GM19023 (cell line): ENCODE measurements around the gene CCDC27.
"Not testable (repeated sequence)": the region's sequence is repeated elsewhere in the genome, so short reads cannot be mapped to it uniquely, and the experiment has no call there.

ENCODE experiments used
- ATAC-seq: cut with Tn5 transposase; IDR thresholded peaks from one replicate; pipeline ENCODE4 v1.9.1; 2021; ENCODE audit warnings: mild to moderate bottlenecking, moderate library complexity; ENCODE audit not compliant: unreplicated experiment

The CCDC27 gene

DNA sequence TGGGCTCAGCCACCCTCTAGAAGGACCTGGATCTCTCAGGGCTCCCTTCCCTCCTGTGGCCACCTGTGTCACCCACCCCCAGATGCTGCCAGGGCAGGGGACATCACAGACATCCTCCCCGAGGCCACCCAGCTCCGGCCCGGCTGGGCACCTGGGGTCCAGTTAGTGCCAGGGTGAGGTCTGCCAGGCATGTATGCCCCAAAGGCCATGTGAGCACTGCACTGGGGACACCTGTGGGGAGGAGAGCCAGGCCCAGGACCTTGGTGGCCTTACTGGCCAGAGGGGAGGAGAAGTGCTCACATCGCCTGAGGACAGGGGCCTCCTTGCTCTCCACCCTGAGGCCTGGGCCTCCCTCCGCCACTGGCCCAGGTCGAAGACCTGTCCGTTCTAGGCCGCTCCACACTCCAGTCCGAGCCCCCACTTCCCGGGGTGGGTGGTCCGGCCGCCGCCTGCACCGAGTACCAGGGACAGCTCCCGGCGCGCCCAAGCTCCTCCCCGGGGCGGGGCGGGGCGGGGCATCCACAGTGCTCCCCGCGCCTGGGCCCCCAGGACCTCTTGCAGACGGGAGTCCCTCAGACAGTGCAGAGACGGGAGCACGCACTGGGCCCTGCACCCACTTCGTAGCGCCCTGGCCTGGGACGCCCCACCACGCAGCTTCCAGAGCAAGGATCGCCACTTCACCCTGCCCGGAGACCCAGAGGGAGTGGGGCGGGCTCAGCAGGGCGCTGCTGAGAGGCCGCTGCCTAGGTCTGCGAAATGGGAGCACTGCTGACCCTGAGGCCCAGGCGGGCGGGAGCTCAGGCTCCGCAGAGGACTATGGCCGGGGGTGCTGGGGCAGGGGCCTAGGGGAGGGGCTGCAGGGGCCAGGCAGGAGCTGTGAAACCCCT, 34.3 kb upstream of the CCDC27 start:
- no peak for ATAC-seq

DNA sequence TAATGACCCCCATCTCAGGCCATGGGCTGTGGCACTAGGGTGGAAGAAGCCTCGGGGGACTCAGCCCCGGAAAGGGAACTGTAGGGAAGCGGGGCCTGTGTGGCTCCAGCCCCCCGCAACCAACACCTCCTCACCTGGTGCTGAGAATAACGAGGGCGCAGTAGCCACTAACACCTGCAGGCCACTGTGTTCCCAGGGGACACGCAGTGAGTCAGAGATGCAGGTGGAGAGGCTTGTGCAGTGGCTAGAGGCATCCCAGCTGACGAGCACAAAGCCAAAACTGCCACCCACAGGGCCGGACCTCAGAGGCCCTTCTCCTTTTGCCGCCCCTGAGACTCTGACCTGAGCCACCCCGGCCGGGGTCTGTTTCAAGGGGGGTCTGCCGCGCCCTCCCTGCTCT, 33.5 kb upstream of the CCDC27 start:
- no peak for ATAC-seq

- ATAC-seq = no peak
Observed at GRCh38 chr1:3721955-3722465, 30.2 kb upstream of the CCDC27 start.

DNA sequence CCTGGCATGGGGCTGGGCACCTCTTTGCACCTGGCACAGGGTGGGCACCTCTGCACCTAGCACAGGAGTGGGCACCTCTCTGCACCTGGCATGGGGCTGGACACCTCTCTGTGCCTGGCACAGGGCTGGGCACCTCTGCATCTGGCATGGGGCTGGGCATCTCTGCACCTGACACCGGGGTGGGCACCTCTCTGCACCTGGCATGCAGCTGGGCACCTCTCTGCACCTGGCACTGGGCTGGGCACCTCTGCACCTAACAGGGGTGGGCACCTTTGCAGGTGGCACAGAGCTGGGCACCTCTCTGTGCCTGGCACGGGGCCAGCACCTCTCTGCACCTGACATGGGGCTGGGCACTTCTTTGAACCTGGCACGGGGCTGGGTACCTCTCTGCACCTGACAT, 29.4 kb upstream of the CCDC27 start:
- no peak for ATAC-seq

GRCh38 chr1:3724416-3725030, 27.7 kb upstream of the CCDC27 start:
- ATAC-seq = not testable (repeated sequence)

- no peak for ATAC-seq
Observed at GRCh38 chr1:3725366-3725765, 26.9 kb upstream of the CCDC27 start.

GRCh38 chr1:3727042-3727824, 25.0 kb upstream of the CCDC27 start:
- ATAC-seq = no peak

- ATAC-seq = no peak
Observed at GRCh38 chr1:3727825-3728776, 24.1 kb upstream of the CCDC27 start.

- no peak for ATAC-seq
Observed at GRCh38 chr1:3729594-3730542, 22.4 kb upstream of the CCDC27 start.

DNA sequence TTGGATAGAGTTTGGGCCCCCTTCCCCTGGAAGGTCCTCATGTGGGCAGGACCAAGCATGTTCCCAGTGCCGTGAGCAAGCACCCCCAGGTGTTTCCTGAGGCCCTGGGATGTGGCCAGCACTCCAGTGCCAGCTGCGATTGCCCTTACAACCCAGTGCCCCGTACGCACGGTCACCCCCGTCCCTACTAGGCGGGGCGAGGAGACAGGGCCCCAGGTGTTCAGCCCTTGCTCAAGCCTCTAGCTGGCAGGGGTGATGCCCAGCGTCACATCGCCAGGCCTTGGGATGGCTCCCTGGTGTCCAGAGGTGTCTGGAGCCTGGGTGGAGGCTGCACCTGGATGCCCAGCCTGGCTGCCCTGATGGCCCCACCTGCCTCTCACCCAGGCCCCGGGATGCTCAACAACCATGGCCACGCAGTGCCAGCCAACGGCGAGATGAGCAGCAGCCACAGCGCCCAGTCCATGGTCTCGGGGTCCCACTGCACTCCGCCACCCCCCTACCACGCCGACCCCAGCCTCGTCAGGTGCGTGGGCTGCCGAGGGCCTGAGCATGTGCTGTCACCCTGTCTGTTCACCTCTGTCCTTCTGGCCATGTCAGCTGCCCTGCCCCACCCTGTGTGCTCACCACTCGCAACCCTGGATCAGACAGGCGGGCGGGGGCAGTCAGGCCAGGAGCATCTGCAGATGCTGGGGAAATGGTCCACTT, 21.6 kb upstream of the CCDC27 start:
- no peak for ATAC-seq

DNA sequence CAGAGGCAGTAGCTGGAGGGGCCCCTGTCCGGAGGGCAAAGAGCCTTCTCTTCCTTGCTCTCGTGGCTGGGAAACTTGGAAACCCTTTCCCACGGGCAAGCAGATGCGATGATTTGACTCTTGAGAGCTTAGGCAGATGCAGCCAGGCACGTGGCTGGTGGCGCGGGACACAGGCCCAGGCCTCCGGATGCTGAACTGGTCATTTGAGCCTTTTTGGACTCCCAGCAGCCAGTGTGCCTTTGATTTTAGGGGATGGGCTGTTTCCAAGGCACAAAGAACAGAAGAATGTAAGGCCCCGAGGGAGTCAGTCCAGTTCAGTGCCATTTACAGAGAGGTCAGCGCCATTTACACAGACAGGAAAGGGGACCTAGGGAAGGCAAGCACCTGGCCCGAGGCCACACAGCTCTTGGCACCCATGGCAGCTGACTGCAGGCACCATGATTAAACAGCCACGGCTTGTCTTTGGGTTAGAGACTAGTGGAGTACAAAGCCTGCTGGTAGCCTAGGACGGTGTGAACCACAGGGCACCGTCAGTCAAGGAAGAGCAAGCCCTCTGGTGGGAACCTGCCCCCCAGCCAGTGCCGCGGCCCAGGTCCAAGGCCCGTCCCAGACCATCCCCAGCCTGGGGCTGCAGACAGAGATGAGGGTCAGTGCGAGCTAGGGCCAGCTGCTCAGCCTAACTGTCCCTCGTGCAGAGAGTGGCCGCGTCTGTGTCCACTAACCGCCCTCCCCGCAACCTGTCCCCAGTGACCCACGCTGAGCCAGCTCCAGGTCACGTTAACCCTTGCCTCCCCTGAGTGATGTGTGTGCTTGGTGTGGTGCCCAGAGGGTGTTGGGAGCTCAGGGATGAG, 20.4 kb upstream of the CCDC27 start:
- ATAC-seq = no peak

DNA sequence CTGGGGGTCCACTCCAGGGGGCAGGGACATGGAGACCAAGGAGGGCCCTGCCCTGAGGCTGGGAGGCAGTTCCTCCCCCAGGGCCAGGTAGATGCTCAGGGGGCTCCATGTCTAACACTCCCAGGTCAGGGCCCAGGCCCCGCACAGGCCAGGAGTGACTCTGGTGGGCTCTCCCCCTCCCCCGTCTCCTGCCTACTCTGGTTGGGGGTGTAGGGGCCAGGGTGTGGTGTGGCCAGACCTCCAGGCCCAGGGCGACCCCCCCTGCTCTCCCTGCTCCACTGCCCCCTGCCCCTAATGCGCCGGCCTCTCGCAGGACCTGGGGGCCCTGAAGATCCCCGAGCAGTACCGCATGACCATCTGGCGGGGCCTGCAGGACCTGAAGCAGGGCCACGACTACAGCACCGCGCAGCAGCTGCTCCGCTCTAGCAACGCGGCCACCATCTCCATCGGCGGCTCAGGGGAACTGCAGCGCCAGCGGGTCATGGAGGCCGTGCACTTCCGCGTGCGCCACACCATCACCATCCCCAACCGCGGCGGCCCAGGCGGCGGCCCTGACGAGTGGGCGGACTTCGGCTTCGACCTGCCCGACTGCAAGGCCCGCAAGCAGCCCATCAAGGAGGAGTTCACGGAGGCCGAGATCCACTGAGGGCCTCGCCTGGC, 19.7 kb upstream of the CCDC27 start:
- no peak for ATAC-seq

- no peak for ATAC-seq
Observed at GRCh38 chr1:3733094-3733882, 19.0 kb upstream of the CCDC27 start.

DNA sequence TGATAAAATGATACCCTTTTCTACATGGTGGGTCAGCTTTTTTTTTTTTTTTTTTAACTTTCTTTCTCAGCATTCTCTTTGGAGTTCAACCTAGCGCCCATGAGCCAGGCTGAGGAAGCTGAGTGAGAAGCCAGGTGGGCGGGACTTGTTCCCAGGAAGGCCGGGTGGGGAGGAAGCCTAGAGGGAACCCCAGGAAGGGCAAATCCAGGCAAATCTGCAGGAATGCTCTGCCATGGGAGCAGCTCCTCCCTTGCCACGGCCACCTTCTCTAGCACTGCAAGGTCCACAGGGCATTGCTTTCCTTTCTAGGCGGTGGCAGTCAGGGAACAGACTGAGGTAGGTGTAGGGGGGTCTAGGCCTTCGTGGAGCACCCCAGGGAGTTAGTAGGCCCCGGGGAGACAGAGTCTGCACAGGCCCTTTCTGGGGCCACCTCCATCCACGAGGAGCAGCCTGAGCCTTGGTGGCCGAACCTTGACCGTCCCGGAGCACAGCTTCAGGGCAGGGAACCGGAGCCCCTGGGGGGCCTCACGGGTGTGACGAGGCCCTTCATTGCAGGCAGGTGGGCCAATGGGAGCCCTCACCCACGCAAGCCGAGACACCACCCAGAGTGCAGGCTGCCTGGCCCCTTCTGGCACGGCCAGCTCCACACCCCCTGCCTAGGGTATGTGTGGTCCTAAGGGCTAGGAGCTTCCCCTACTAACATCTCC, 18.2 kb upstream of the CCDC27 start:
- ATAC-seq = no peak

- no peak for ATAC-seq
Observed at GRCh38 chr1:3734602-3735001, 17.6 kb upstream of the CCDC27 start.
